ENCODE results near the gene GLRX.

GLRX gene

DNA sequence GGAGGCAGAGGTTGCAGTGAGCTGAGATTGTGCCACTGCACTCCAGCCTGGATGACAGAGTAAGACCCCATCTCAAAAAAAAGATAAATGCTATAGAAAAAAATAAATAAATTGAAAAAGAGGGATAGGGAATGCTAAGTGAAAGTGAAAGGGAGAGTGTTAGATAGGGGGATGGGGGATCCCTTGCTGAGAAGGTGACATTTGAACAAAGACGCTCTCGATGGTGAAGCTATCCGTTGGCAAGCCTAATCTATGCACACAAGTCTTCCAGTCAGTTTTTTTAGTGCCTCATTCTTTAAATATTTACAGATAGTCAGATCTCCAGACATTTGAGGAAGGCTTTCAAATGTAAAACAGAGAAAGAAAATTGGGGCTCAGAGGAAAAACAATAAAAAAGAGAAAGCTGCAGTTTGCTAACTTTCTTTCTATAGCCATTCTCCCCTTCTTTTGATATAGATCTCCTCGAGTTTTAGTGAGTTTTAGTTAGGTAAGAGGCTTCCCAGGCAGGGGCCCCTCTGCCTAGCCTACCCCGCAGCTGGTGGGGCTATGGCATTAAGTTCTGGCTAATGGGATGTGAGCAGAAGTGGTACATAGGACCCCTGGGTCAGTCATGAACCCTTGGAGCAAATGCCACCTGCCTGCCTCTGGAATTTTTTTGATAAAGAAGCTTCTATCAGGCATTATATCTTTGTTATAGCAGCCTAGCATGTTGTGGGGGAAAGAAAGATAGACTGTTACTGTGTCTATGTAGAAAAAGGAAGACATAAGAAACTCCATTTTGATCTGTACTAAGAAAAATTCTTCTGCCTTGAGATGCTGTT is 12.0 kb downstream of the GLRX start:
- Histone ChIP-seq H3K9me3 (ENCODE audit: control insufficient read depth in 1 of 2, low read length in 2 of 2) (no peaks in the 10 kb centered on the region), H3K27ac (ENCODE audit: low read depth, low read length) (no peak overlapping the region), H3K9ac (ENCODE audit: low read depth in 1 of 2, low read length in 2 of 2) (no peak overlapping the region), H3K36me3 (ENCODE audit: control insufficient read depth in 1 of 2, insufficient read depth in 2 of 2, low read length in 2 of 2) (peaks cover 10 to 22% of the 10 kb centered on the region in 2 donors), H3K4me3 (ENCODE audit: low read depth in 1 of 2, low read length in 2 of 2) (no peak overlapping the region), H3K27me3 (ENCODE audit: control insufficient read depth in 1 of 2, insufficient read depth in 2 of 2, low read length in 2 of 2) (no peaks in the 10 kb centered on the region), H3K4me1 (ENCODE audit: control insufficient read depth in 1 of 2, insufficient read depth in 2 of 2, low read length in 2 of 2) (peaks cover 51 to 57% of the 10 kb centered on the region in 2 donors)

DNA sequence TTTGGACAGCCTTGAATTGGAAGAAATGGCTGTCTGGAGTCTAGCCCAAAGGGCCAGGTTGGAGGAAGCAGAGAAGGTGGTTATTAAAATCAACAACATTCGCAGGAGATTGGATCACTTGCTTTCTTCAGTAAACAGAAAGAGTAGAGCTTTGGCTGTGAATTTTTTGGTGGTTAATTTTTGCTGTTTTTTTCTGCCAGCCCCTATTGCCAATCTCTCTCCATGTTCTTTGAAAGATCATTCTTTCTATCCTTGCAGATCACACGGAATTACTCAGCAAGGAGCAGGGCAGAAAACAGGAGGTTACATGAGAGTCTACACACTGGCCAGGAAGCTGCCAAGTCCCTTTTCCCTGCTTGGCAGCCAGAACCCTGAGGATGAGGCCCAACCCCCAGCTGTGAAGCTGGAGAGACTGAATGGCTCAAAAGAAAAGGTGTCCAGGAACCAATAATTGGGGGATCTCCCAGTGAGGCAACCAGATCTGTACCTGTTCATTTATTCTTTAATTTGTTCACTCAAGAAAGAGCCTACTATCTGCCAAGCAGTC is 13.0 kb downstream of the GLRX start:
- Histone ChIP-seq H3K27ac (ENCODE audit: low read depth, low read length) (peak overlapping the region; percentile 24), H3K4me1 (ENCODE audit: control insufficient read depth in 1 of 2, insufficient read depth in 2 of 2, low read length in 2 of 2) (peaks cover 51 to 60% of the 10 kb centered on the region in 2 donors), H3K27me3 (ENCODE audit: control insufficient read depth in 1 of 2, insufficient read depth in 2 of 2, low read length in 2 of 2) (no peaks in the 10 kb centered on the region), H3K9ac (ENCODE audit: low read depth in 1 of 2, low read length in 2 of 2) (no peak overlapping the region), H3K4me3 (ENCODE audit: low read depth in 1 of 2, low read length in 2 of 2) (no peak overlapping the region), H3K9me3 (ENCODE audit: control insufficient read depth in 1 of 2, low read length in 2 of 2) (no peaks in the 10 kb centered on the region), H3K36me3 (ENCODE audit: control insufficient read depth in 1 of 2, insufficient read depth in 2 of 2, low read length in 2 of 2) (peaks cover 2 to 13% of the 10 kb centered on the region in 2 donors)

DNA sequence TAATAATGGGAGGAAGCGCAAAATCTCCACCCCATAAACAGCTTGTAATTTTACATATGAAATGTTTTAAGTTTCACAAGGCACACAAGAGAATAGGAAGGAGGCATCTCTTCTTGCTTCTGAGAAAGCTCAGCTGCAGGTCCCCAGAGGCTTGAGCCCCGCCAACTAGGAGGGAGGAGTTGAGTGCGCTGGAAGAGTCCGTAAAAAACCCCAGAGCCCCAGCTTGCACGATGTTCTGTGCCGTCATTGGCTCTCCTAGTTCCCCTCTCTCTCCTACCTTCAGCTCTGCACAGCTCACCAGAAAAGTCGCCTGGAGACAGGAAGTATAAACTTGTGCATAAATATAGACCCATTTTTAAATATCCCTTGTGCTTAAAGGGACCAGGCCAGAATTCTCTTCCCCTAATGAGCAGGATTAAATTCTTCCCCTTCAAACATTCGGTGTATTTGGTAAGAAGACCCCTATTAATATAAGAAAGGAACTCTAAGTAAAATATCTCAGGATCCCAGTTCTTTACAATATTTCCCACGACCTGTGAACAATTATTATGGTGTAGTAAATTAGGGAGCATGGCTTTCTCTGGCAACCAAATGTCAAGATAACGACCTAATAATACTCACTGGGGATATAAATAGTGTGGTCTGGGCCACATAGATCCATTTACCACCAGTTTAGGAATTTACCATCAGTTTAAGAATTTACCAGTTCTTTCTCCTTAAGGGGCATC is 13.7 kb downstream of the GLRX start:
- Histone ChIP-seq H3K9ac (ENCODE audit: low read depth in 1 of 2, low read length in 2 of 2) (no peak overlapping the region), H3K27me3 (ENCODE audit: control insufficient read depth in 1 of 2, insufficient read depth in 2 of 2, low read length in 2 of 2) (no peaks in the 10 kb centered on the region), H3K36me3 (ENCODE audit: control insufficient read depth in 1 of 2, insufficient read depth in 2 of 2, low read length in 2 of 2) (peaks cover 0 to 7% of the 10 kb centered on the region in 2 donors), H3K4me3 (ENCODE audit: low read depth in 1 of 2, low read length in 2 of 2) (peak overlapping the region in 1 of 2 donors; percentile 35), H3K27ac (ENCODE audit: low read depth, low read length) (peak overlapping the region; percentile 0), H3K9me3 (ENCODE audit: control insufficient read depth in 1 of 2, low read length in 2 of 2) (no peaks in the 10 kb centered on the region), H3K4me1 (ENCODE audit: control insufficient read depth in 1 of 2, insufficient read depth in 2 of 2, low read length in 2 of 2) (peaks cover 50 to 64% of the 10 kb centered on the region in 2 donors)

DNA sequence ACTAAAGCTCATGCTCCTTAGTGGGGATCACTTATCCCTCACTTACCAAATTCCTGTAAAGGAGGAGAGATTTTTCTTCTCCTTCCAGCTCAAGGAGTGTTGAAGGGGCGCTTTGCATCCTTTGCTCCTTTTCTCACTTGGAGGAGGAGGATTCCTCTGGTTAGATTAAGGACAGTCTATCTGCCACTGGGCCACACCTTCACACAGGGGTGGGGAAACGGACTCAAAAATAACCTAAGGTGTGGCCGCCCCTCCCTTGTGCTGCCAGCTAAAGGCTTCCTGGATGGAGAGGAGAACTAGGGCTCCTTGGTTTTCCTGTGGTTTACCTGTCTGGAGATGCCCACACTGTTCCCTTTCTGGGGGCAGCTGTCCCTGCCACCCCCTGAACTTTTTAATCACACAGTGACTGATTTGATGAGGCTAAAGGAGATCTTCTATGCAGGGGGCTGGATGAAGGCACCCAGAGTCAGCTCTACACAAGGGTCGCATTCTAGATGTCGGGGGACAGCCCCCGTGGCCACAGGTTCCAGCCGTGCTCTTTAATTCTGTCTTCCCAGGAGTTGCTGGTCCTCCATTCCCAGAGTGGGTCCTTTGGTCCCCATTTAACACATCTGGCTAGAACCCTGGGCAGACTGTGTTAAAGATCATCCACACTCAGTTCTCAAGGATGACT is 14.4 kb downstream of the GLRX start:
- peak overlapping the region; percentile 0 for H3K27ac ChIP-seq (ENCODE audit: low read depth, low read length)
- H3K27me3 ChIP-seq (ENCODE audit: control insufficient read depth in 1 of 2, insufficient read depth in 2 of 2, low read length in 2 of 2) = no peaks in the 10 kb centered on the region
- peaks cover 51 to 65% of the 10 kb centered on the region in 2 donors for H3K4me1 ChIP-seq (ENCODE audit: control insufficient read depth in 1 of 2, insufficient read depth in 2 of 2, low read length in 2 of 2)
- H3K4me3 ChIP-seq (ENCODE audit: low read depth in 1 of 2, low read length in 2 of 2) = peak overlapping the region in 1 of 2 donors; percentile 25
- no peaks in the 10 kb centered on the region for H3K9me3 ChIP-seq (ENCODE audit: control insufficient read depth in 1 of 2, low read length in 2 of 2)
- H3K9ac ChIP-seq (ENCODE audit: low read depth in 1 of 2, low read length in 2 of 2) = no peak overlapping the region
- H3K36me3 ChIP-seq (ENCODE audit: control insufficient read depth in 1 of 2, insufficient read depth in 2 of 2, low read length in 2 of 2) = peaks cover 0 to 2% of the 10 kb centered on the region in 2 donors

DNA sequence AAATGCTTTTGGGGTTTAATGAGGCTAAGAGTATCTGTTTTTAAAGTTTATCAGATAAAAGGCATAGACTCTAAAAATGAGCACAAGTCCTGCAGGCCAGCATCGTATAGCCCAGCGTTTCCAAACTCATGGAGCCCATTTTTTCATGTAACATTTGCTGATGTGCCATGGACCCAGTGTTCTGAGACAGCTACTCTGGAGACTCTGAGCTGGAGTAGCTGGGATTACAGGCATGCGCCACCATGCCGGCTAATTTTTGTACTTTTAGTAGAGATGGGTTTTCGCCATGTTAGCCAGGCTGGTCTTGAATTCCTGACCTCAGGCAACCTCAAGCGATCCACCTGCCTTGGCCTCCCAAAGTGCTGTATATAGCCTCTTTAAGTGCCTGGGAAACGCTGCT is 15.8 kb downstream of the GLRX start:
- Histone ChIP-seq H3K27ac (ENCODE audit: low read depth, low read length) (no peak overlapping the region), H3K4me1 (ENCODE audit: control insufficient read depth in 1 of 2, insufficient read depth in 2 of 2, low read length in 2 of 2) (peaks cover 54 to 68% of the 10 kb centered on the region in 2 donors), H3K4me3 (ENCODE audit: low read depth in 1 of 2, low read length in 2 of 2) (no peak overlapping the region)

DNA sequence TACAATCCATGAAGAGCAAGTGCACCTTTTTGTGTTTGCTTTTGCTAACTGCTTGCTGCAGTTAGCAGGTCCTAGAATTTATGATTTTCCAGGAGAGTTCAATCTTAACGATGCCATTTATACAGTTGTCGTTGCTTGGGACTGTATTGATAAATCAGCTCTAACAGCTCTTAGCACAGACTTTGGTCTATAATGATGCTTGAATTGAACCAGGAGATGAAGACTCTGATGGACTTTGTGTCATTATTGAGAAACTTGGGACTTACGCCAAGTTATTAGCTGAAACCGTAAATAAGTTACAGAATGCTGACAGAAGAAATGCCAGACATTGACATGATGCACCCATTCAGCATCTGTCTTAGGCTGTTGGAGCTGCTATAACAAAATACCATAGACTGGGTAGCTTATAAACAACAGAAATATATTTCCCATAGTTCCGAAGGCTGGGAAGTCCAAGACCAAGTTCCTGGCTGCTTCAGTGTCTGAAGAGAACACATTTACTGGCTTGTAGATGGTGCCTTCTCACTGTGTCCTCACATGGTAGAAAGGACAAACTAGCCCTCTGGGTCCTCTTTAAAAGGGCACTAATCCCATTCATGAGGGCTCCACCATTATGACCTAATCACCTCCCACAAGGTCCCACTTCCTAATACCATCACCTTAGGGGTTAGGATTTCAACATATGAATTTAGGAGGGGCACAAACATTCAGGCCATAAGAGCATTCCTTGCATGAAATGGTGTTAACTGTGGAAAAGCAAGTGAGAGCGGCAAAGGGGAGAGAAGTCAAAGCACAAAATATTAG is 17.6 kb downstream of the GLRX start:
- Histone ChIP-seq H3K9me3 (ENCODE audit: control insufficient read depth in 1 of 2, low read length in 2 of 2) (no peaks in the 10 kb centered on the region), H3K4me3 (ENCODE audit: low read depth in 1 of 2, low read length in 2 of 2) (no peak overlapping the region), H3K36me3 (ENCODE audit: control insufficient read depth in 1 of 2, insufficient read depth in 2 of 2, low read length in 2 of 2) (no peaks in the 10 kb centered on the region), H3K27ac (ENCODE audit: low read depth, low read length) (peak overlapping the region; percentile 15), H3K9ac (ENCODE audit: low read depth in 1 of 2, low read length in 2 of 2) (no peak overlapping the region), H3K27me3 (ENCODE audit: control insufficient read depth in 1 of 2, insufficient read depth in 2 of 2, low read length in 2 of 2) (no peaks in the 10 kb centered on the region), H3K4me1 (ENCODE audit: control insufficient read depth in 1 of 2, insufficient read depth in 2 of 2, low read length in 2 of 2) (peaks cover 45 to 64% of the 10 kb centered on the region in 2 donors)

More for the DNA sequence above, 15.8 kb downstream of the GLRX start:
- Histone ChIP-seq H3K9ac (ENCODE audit: low read depth in 1 of 2, low read length in 2 of 2) (no peak overlapping the region), H3K27me3 (ENCODE audit: control insufficient read depth in 1 of 2, insufficient read depth in 2 of 2, low read length in 2 of 2) (no peaks in the 10 kb centered on the region), H3K36me3 (ENCODE audit: control insufficient read depth in 1 of 2, insufficient read depth in 2 of 2, low read length in 2 of 2) (no peaks in the 10 kb centered on the region), H3K9me3 (ENCODE audit: control insufficient read depth in 1 of 2, low read length in 2 of 2) (no peaks in the 10 kb centered on the region)

DNA sequence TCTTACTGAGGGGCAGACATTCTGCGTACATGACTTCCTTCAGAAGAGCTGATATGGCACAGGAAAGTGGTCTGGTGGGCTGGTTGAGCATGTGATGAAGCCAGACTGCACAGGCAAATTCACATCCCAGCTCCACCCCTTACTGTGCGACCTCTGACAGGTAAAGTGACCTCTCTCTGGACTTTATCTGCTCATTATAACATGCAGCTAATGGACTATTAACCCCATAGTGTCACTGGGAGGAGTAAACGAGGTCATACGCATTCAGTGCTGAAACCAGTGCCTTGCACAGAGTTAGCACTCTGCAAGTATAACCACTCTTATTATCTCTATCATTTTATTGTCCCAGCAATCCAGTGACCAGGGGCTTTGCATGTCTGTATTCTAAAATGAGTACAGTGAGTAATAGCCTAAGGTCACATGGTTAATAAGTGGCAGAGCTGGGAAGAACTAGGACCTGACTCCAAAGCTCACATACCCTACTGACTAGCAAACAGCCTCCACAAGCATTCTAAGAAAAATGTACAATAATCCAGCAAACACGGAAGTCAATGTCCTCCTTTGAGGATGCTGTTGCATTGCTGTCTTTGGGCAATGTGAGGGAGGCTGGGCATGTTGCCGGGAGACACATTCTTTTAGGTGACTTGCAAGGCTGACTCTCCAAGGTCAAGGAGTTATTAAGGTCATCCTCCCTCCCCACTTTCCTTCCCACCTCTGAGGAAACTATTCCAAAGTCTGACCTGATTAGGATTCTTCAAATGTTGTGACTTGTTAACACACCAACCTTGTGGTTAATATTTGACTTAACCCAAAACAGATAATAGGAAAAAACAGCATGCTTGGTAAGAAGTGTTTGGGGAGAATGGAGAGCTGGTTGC is 19.0 kb downstream of the GLRX start:
- Histone ChIP-seq H3K4me1 (ENCODE audit: control insufficient read depth in 1 of 2, insufficient read depth in 2 of 2, low read length in 2 of 2) (peaks cover 39 to 61% of the 10 kb centered on the region in 2 donors), H3K27ac (ENCODE audit: low read depth, low read length) (peak overlapping the region; percentile 40), H3K36me3 (ENCODE audit: control insufficient read depth in 1 of 2, insufficient read depth in 2 of 2, low read length in 2 of 2) (no peaks in the 10 kb centered on the region), H3K4me3 (ENCODE audit: low read depth in 1 of 2, low read length in 2 of 2) (peak overlapping the region in 1 of 2 donors; percentile 7), H3K9me3 (ENCODE audit: control insufficient read depth in 1 of 2, low read length in 2 of 2) (no peaks in the 10 kb centered on the region), H3K27me3 (ENCODE audit: control insufficient read depth in 1 of 2, insufficient read depth in 2 of 2, low read length in 2 of 2) (no peaks in the 10 kb centered on the region), H3K9ac (ENCODE audit: low read depth in 1 of 2, low read length in 2 of 2) (no peak overlapping the region)

DNA sequence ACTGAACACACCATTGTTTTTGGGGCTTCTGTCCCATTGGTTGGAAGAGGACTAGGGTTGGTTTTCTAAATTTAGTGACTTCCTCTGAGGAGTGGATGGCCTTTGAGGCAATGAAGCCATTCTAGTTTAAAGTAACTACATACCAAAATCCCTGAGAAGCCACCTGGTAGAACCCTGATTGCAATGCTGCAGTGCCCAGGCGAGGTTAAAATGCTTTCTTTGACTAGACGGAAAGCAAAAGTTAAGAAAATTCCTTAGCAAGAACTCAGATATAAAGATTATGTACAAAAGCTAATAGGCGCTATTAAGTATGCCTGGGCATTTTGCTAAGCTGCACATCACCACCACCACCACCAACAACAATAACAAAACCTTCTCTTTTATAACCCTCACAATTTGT is 20.6 kb downstream of the GLRX start:
- H3K4me1 ChIP-seq (ENCODE audit: control insufficient read depth in 1 of 2, insufficient read depth in 2 of 2, low read length in 2 of 2) = peaks cover 30 to 53% of the 10 kb centered on the region in 2 donors
- no peaks in the 10 kb centered on the region for H3K9me3 ChIP-seq (ENCODE audit: control insufficient read depth in 1 of 2, low read length in 2 of 2)
- no peak overlapping the region for H3K9ac ChIP-seq (ENCODE audit: low read depth in 1 of 2, low read length in 2 of 2)
- no peaks in the 10 kb centered on the region for H3K27me3 ChIP-seq (ENCODE audit: control insufficient read depth in 1 of 2, insufficient read depth in 2 of 2, low read length in 2 of 2)
- no peak overlapping the region for H3K4me3 ChIP-seq (ENCODE audit: low read depth in 1 of 2, low read length in 2 of 2)
- no peaks in the 10 kb centered on the region for H3K36me3 ChIP-seq (ENCODE audit: control insufficient read depth in 1 of 2, insufficient read depth in 2 of 2, low read length in 2 of 2)
- peak overlapping the region; percentile 64 for H3K27ac ChIP-seq (ENCODE audit: low read depth, low read length)

DNA sequence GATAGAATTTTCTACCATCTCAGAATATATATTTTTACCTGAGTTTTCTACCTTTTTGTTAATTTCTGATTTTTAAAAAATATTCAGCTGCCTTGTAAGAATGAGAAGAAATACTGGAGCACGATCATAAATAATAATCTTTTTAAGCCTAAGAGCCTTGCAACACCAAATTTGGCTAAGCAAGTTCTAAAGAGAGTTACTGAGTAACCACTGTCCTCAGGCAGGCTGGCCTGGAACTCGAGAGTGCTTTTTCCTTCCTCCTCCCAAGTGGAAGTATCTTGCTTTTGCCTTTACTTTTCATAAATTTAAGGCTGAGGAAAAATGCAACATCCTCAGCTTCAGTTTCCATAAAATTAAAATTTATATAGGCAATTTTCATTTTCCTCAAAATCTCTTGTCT is 21.0 kb downstream of the GLRX start:
- Histone ChIP-seq H3K9ac (ENCODE audit: low read depth in 1 of 2, low read length in 2 of 2) (no peak overlapping the region), H3K9me3 (ENCODE audit: control insufficient read depth in 1 of 2, low read length in 2 of 2) (no peaks in the 10 kb centered on the region), H3K36me3 (ENCODE audit: control insufficient read depth in 1 of 2, insufficient read depth in 2 of 2, low read length in 2 of 2) (no peaks in the 10 kb centered on the region), H3K4me3 (ENCODE audit: low read depth in 1 of 2, low read length in 2 of 2) (no peak overlapping the region), H3K27me3 (ENCODE audit: control insufficient read depth in 1 of 2, insufficient read depth in 2 of 2, low read length in 2 of 2) (no peaks in the 10 kb centered on the region), H3K4me1 (ENCODE audit: control insufficient read depth in 1 of 2, insufficient read depth in 2 of 2, low read length in 2 of 2) (peaks cover 30 to 53% of the 10 kb centered on the region in 2 donors), H3K27ac (ENCODE audit: low read depth, low read length) (peak overlapping the region; percentile 64)
